OCI-LY1 (cell line): Measurements from ENCODE around the gene AGK.

Experiments
- EZH2 ChIP-seq: fragments of 200-600 bp; sonication (generic), shearing (Covaris generic); IDR thresholded peaks from 2 replicates; pipeline ENCODE4 v1.8.0; 2017; ENCODE audit warnings: borderline replicate concordance, mixed run types, mild to moderate bottlenecking, antibody characterized with exemption, low read length, moderate library complexity, mixed read lengths
- TF ChIP-seq, protein P1 (sequence below): fragments of 200-600 bp; sonication (generic), shearing (Covaris generic); IDR thresholded peaks from 2 replicates; pipeline ENCODE4 v1.5.1; 2017; ENCODE audit warnings: mild to moderate bottlenecking, antibody characterized with exemption, low read length, moderate library complexity, mixed read lengths

DNA sequence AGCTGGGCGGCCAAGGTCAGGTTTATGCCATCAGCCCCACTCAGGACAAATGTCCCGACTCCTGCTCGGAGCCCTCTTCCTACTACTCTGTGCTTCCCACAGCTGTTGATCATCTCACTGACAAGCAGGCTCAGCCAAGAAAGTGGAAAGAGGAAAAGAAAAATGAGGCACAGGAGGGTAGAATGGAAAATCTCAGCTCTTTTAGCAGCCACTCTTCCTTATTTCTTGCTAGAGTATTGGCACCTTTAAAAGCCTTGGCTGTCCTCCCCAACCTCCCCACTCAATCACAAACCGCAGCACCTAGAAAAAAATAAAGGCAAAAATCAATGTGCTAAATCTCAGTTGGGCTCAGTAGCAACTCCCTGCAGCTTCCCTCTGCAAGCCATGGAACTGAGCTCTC lies 35.3 kb upstream of the AGK start:
- TF ChIP-seq, protein P1, sequence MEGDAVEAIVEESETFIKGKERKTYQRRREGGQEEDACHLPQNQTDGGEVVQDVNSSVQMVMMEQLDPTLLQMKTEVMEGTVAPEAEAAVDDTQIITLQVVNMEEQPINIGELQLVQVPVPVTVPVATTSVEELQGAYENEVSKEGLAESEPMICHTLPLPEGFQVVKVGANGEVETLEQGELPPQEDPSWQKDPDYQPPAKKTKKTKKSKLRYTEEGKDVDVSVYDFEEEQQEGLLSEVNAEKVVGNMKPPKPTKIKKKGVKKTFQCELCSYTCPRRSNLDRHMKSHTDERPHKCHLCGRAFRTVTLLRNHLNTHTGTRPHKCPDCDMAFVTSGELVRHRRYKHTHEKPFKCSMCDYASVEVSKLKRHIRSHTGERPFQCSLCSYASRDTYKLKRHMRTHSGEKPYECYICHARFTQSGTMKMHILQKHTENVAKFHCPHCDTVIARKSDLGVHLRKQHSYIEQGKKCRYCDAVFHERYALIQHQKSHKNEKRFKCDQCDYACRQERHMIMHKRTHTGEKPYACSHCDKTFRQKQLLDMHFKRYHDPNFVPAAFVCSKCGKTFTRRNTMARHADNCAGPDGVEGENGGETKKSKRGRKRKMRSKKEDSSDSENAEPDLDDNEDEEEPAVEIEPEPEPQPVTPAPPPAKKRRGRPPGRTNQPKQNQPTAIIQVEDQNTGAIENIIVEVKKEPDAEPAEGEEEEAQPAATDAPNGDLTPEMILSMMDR, result no peak
- no peak for TF ChIP-seq EZH2
